Esophagus squamous epithelium (tissue), 5 donors: Measurements from ENCODE around the gene R3HDML. TPM values are rescaled to one million over a fixed set of nuclear protein-coding genes. Genes with fewer than 3 reads are reported as not detected.

Experiments
- DNase-seq: peaks from one replicate; lab custom pipeline; 2025; lab: John Stamatoyannopoulos, UW
- H3K27ac ChIP-seq, 4 donors: fragments of 200-600 bp; sonication (generic); one replicate each; pipeline ENCODE4 v1.5.1; 2016 to 2019; ENCODE audit warnings: mild to moderate bottlenecking in 1 of 4
- H3K27me3 ChIP-seq, 4 donors: fragments of 200-600 bp; sonication (generic); 1 replicate in 3 of 4; 2 replicates in 1 of 4; pipeline versions ENCODE4 v1.5.1 to v1.6.0; 2017 to 2021; ENCODE audit warnings: antibody characterized with exemption in 1 of 4
- H3K36me3 ChIP-seq, 3 donors: fragments of 200-600 bp; sonication (generic); one replicate each; pipeline ENCODE4 v1.5.1; 2016 to 2019
- H3K4me1 ChIP-seq, 3 donors: fragments of 200-600 bp; sonication (generic); one replicate each; pipeline ENCODE4 v1.5.1; 2017 to 2019
- H3K4me3 ChIP-seq, 4 donors: fragments of 200-600 bp; sonication (generic); 1 replicate in 3 of 4; 2 replicates in 1 of 4; pipeline ENCODE4 v1.5.1; 2016 to 2019; ENCODE audit warnings: mild to moderate bottlenecking in 2 of 4, moderate library complexity in 1 of 4
- H3K9me3 ChIP-seq, 3 donors: fragments of 200-600 bp; sonication (generic); one replicate each; pipeline ENCODE4 v1.5.1; 2016 to 2019
- POLR2A ChIP-seq, 4 donors: fragments of 450-650 bp; IDR thresholded peaks; one replicate each; pipeline ENCODE4 v1.6.1; 2017; ENCODE audit warnings: antibody characterized with exemption in 4 of 4, mild to moderate bottlenecking in 4 of 4, moderate library complexity in 3 of 4
- WGBS, 2 donors: methylation state at CpG; one replicate each; pipeline ENCODE4 v1.1.5; 2018; 5-methylcytosine and 5-hydroxymethylcytosine counted together
- intact Hi-C: fragments of 100-400 bp; cut with DNase I; formaldehyde crosslinking; loops from one replicate; pipeline ENCODE4 v1.15.0; 2022
- total RNA-seq, 4 donors: library from RNA; depleted of rRNA; stranded (reverse); fragments of >200 nt; gene quantifications; one replicate each; pipeline ENCODE4 v1.1.0, GENCODE V29; 2016
- TF ChIP-seq, protein P1 (sequence below), 6 experiments: fragments of 450-650 bp in 4 of 6; fragments of 200-600 bp in 2 of 6; sonication (generic) in 2 of 6; IDR thresholded peaks; one replicate each; pipeline ENCODE4 v1.5.1; 2016 to 2019; ENCODE audit warnings: antibody characterized with exemption in 6 of 6, mild to moderate bottlenecking in 4 of 6, moderate library complexity in 4 of 6
- donor health status: DM: yes; HTN: yes; CAD: no.

Gene R3HDML
- total RNA-seq, 4 donors from 2014 or later, result not detected

DNA sequence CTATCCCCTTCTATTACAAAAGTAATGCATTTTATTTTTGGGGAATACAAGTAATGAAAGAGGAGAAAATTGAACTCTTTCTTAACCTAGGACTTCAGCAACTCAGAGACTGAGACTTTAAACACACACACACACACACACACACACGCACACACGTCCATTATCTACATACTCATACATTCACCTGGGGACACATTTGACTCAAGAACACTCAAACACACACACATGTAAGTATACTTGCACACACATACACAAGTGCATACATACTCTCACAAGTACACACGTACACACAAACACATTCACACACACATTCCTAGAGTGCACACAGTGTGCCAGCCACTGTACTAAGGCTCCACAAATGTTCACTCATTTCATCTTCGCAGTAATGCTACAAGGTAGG, 2.1 kb upstream of the R3HDML start:
- no peaks in the 10 kb centered on the region for H3K36me3 ChIP-seq
- H3K4me3 ChIP-seq, result no peak overlapping the region
- H3K27me3 ChIP-seq, result peaks cover 0 to 63% (median 0%) of the 10 kb centered on the region in 4 donors
- WGBS, 2 donors, result 76 to 78% methylated on average over 4 of the region's 4 CpGs
- no peak overlapping the region for H3K27ac ChIP-seq
- H3K4me1 ChIP-seq, result no peaks in the 10 kb centered on the region
- DNase-seq, result no peak
- TF ChIP-seq, protein P1, sequence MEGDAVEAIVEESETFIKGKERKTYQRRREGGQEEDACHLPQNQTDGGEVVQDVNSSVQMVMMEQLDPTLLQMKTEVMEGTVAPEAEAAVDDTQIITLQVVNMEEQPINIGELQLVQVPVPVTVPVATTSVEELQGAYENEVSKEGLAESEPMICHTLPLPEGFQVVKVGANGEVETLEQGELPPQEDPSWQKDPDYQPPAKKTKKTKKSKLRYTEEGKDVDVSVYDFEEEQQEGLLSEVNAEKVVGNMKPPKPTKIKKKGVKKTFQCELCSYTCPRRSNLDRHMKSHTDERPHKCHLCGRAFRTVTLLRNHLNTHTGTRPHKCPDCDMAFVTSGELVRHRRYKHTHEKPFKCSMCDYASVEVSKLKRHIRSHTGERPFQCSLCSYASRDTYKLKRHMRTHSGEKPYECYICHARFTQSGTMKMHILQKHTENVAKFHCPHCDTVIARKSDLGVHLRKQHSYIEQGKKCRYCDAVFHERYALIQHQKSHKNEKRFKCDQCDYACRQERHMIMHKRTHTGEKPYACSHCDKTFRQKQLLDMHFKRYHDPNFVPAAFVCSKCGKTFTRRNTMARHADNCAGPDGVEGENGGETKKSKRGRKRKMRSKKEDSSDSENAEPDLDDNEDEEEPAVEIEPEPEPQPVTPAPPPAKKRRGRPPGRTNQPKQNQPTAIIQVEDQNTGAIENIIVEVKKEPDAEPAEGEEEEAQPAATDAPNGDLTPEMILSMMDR (IDR thresholded peaks at IDR 0.05), result no peak
- TF ChIP-seq POLR2A (IDR thresholded peaks at IDR 0.05), result no peak
- intact Hi-C loops, result no loop called here
- H3K9me3 ChIP-seq, result no peaks in the 10 kb centered on the region

DNA sequence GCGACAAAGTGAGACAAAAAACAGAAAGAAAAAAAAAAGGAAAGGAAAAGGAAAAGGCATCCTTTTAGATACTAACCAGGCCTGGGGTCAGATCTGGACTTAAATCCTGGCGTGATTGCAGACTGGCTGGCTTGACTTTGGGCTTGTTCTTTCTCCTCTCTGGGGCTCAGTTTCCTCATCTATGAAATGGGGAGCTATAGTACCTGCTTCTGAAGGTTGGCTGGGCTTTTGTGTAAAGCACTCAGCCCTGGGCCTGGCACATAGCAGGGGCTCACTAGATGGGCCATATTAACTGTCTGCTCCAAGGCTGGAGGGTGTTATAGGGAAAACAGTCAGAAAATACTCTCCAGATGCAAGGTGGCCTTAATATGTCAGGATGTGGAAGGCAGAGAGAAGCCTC, 1.2 kb upstream of the R3HDML start:
- 77 to 84% methylated on average over 1 to 2 of the region's 2 CpGs for WGBS, 2 donors
- TF ChIP-seq POLR2A (IDR thresholded peaks at IDR 0.05), result no peak
- Histone ChIP-seq H3K4me1 (no peaks in the 10 kb centered on the region), H3K9me3 (no peaks in the 10 kb centered on the region), H3K36me3 (no peaks in the 10 kb centered on the region), H3K27me3 (peaks cover 0 to 56% (median 0%) of the 10 kb centered on the region in 4 donors), H3K27ac (no peak overlapping the region), H3K4me3 (no peak overlapping the region)
- no peak for DNase-seq
- intact Hi-C loops, result no loop called here

DNA sequence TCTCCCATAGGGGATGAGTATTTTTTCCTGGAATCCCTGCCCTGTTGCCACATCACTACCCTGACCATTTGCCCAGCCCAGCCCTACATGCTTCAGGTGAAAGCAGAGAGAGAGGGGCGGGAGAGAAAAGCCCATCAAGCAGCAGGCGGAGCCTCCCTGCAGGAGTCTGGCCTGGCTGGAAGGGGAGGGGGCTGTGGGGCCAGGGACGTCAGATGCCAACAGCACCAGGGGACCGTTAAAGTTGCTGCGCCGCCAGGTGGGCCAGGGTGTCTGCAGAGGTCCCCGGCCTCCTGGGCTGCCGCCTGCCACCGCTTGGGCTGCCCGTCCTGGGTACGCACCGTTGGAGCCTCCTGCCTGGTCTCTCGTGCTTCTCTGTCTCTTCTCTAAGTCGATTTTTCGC, 757 bp upstream of the R3HDML start:
- intact Hi-C loops, result no loop called here
- DNase-seq, result no peak
- Histone ChIP-seq H3K9me3 (no peaks in the 10 kb centered on the region), H3K4me3 (no peak overlapping the region), H3K36me3 (no peaks in the 10 kb centered on the region), H3K27ac (no peak overlapping the region), H3K27me3 (peaks cover 0 to 53% (median 0%) of the 10 kb centered on the region in 4 donors), H3K4me1 (no peaks in the 10 kb centered on the region)
- WGBS, 2 donors, result 30 to 59% methylated on average over 14 of the region's 15 CpGs
- TF ChIP-seq, protein P1 (IDR thresholded peaks at IDR 0.05), result no peak
- TF ChIP-seq POLR2A (IDR thresholded peaks at IDR 0.05), result no peak

DNA sequence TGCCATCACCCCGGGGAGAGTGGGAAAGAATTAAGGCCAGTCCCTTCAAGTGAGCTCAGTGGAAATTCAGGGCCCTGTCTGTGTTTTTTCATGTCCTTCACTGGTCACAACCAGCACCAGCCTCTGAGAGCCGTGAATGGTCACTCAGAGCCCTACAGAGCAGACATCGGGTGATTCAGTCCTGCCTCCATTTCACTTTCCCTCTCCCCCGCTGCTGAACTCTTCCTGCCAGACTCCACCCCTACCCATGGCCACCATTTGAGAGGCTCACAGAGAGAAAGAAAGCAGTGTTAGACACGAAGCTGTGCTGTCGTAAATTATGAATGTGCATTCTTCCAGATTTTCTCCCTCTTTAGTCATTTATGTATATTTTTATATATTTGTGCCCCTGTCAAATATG, 5.4 kb downstream of the R3HDML start:
- Histone ChIP-seq H3K36me3 (no peaks in the 10 kb centered on the region), H3K9me3 (no peaks in the 10 kb centered on the region), H3K4me1 (no peaks in the 10 kb centered on the region), H3K27ac (no peak overlapping the region), H3K27me3 (peaks cover 0 to 19% (median 0%) of the 10 kb centered on the region in 4 donors), H3K4me3 (no peak overlapping the region)
- no peak for TF ChIP-seq POLR2A (IDR thresholded peaks at IDR 0.05)
- TF ChIP-seq, protein P1 (IDR thresholded peaks at IDR 0.05), result no peak
- intact Hi-C loops, result no loop called here
- DNase-seq, result no peak
- 50 to 59% methylated on average over 5 to 6 of the region's 6 CpGs for WGBS, 2 donors

DNA sequence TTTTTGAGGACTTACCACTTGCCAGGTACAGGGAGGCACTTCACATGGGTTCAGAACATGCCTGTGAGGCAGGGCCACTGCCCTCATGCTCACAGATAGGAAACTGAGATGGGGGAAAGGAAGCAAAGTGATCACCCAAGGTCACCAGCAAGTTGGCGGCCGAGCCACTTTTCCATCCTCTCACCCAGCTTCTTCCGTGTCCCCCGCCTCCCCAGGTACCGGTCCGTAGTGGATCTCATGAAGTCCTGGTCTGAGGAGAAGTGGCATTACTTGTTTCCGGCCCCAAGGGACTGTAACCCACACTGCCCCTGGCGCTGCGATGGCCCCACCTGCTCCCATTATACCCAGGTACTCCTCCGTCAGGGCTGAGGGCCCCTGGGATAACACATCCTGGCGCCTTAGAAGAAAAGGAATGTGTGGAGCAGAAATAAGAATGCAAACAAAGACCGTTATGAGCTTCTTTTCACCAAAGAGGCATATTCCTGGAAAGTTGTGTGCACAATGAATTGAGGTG, 6.4 kb downstream of the R3HDML start:
- DNase-seq, result no peak
- TF ChIP-seq, protein P1 (IDR thresholded peaks at IDR 0.05), result no peak
- no peak for TF ChIP-seq POLR2A (IDR thresholded peaks at IDR 0.05)
- WGBS, 2 donors, result 61 to 67% methylated on average over 7 to 12 of the region's 12 CpGs

DNA sequence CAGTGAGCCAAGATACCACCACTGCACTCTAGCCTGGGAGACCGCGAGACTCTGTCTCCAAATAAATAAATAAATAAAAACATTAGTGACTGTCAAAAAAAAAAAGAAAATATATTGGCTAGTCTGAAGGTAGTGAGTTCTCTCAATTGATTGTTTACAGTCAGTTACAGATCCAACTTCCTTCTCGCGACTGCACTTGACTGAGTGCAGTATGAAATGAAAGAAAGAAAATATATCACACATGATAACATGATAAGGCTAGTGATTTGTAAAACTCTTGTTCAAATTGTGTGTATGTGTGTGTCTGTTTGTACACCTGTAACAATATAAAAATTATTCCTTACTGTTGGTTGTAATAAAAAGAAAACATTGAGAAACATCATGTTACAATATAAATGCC, 7.9 kb downstream of the R3HDML start:
- Histone ChIP-seq H3K4me1 (no peaks in the 10 kb centered on the region), H3K36me3 (no peaks in the 10 kb centered on the region), H3K9me3 (no peaks in the 10 kb centered on the region), H3K4me3 (no peak overlapping the region), H3K27ac (no peak overlapping the region), H3K27me3 (peaks cover 0 to 19% (median 0%) of the 10 kb centered on the region in 4 donors)
- WGBS, 2 donors, result 68 to 69% methylated on average over 4 of the region's 4 CpGs
- no peak for DNase-seq
- no peak for TF ChIP-seq POLR2A (IDR thresholded peaks at IDR 0.05)
- TF ChIP-seq, protein P1 (IDR thresholded peaks at IDR 0.05), result no peak
- intact Hi-C loops, result no loop called here

More for the DNA sequence above, 6.4 kb downstream of the R3HDML start:
- peaks cover 0 to 10% (median 0%) of the 10 kb centered on the region in 4 donors for H3K27me3 ChIP-seq
- H3K27ac ChIP-seq, result no peak overlapping the region
- H3K4me1 ChIP-seq, result no peaks in the 10 kb centered on the region
- no peak overlapping the region for H3K4me3 ChIP-seq
- H3K9me3 ChIP-seq, result no peaks in the 10 kb centered on the region
- no peaks in the 10 kb centered on the region for H3K36me3 ChIP-seq
- intact Hi-C loops, result no loop called here
